H1 (cell line): ENCODE measurements around the gene CEP192. TPM values are rescaled to one million over a fixed set of nuclear protein-coding genes. Genes with fewer than 3 reads are reported as not detected.

ENCODE experiments used
- BACH1 ChIP-seq: IDR thresholded peaks from 2 replicates; pipeline ENCODE4 v1.6.1; 2012; ENCODE audit warnings: low read length, improper control_type of control experiment
- SIN3A ChIP-seq, 2 experiments: IDR thresholded peaks in 1 of 2; conservative IDR thresholded peaks in 1 of 2; 2 replicates each; pipeline ENCODE4 v1.6.1; 2011 to 2012; ENCODE audit warnings: low read length in 2 of 2, improper control_type of control experiment in 1 of 2, low read depth in 1 of 2, mild to moderate bottlenecking in 1 of 2
- SRF ChIP-seq: IDR thresholded peaks from 2 replicates; pipeline ENCODE4 v1.6.1; 2011; ENCODE audit warnings: mild to moderate bottlenecking, low read depth, low read length, moderate library complexity
- polyA plus RNA-seq, 7 experiments: library from polyadenylated mRNA; depleted of rRNA in 3 of 7; stranded (reverse) in 5 of 7; unstranded in 2 of 7; fragments of >200 nt in 5 of 7; fragments of 200-250 nt in 2 of 7; gene quantifications; 1 replicate in 5 of 7; 2 replicates in 1 of 7; 4 replicates in 1 of 7; pipeline versions ENCODE4 v1.2.1 to v1.2.3, GENCODE V29; 2011 to 2013; ENCODE audit warnings: missing spikeins in 2 of 7, mixed read lengths in 2 of 7
- total RNA-seq: library from RNA; stranded (reverse); fragmentation: NEBNext Ultra II Directional; extraction: Animal tissue kit (Norgen Biotek cat#: 25700); gene quantifications from 2 replicates; pipeline ENCODE4 v1.2.1, GENCODE V29; 2021

Gene CEP192
- total and polyA plus RNA-seq, 2 of the 8 experiments (the other 6 are each of a cell fraction or from before 2014, with no cell fraction given) = 13.4 to 23.1 TPM

DNA sequence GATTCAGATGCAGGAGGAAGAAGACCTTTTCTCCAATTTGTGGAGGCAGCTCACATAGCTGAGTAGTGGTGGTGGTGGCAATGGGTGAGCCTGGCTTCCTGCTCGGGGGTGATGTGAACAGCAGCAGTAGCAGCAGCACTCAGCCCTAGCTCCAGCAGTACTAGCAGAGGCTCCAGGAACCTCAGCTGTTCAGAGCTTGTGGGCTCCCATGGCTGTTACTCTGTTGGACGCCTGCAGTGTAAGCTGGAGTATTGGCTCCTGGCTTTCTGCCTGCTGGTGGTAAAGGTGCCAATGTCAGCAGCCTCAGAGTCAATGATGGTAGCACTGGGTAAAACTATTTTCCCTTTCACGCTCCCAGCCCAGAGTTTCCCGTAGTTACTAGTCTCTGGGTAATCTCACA lies 46.5 kb upstream of the CEP192 start (continued):
- no peak for TF ChIP-seq SIN3A (conservative IDR thresholded peaks at IDR 0.05 in 1 of 2, IDR thresholded peaks at IDR 0.05 in 1 of 2; ENCODE audit: low read depth in 1 of 2, low read length in 2 of 2)
- no peak for TF ChIP-seq BACH1
- TF ChIP-seq SRF = no peak
